ENCODE results near the gene ALAD.
"Not testable (repeated sequence)": the region's sequence is repeated elsewhere in the genome, so short reads cannot be mapped to it uniquely, and the experiment has no call there.

The ALAD gene

GRCh38 chr9:113373676-113374392 lies 27.2 kb downstream of the ALAD start:
- DNase-seq (ENCODE audit: low spot score): no peak

DNA sequence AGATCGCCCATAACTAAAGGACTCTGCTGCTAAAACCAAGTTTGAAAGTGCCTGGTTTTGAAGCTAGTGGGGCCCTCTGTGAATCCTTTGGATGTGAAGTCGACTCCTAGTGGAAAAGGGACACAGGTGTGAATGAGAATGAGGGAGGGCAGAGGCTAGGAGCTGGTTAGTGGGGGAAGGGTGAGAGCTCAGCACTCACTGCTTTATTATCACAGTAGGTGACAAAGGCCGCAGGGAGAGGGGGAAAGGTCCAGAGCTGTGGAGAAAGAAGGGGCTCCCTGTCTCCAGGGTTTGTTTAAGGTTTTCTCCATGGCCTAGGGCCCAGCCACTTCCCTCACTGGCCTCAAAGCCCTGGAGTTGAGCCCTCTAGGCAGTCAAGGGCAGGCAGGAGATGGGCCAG lies 27.8 kb downstream of the ALAD start:
- no peak for DNase-seq (ENCODE audit: low spot score)

- no peak for DNase-seq (ENCODE audit: low spot score)
Measured at GRCh38 chr9:113372059-113372458, 29.0 kb downstream of the ALAD start.

- no peak for DNase-seq (ENCODE audit: low spot score)
Measured at GRCh38 chr9:113370806-113371325, 30.2 kb downstream of the ALAD start.

DNA sequence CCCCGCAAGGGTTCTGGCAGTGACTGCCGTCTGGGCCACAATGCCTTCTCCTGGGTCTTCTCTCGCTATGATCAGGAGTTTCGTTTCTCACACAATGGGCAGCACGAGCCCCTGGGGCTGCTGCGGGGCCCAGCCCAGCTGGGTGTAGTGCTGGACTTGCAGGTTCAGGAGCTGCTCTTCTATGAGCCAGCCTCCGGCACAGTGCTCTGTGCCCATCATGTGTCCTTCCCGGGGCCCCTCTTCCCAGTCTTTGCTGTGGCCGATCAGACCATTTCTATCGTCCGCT lies 31.3 kb downstream of the ALAD start:
- DNase-seq (ENCODE audit: low spot score): no peak

DNA sequence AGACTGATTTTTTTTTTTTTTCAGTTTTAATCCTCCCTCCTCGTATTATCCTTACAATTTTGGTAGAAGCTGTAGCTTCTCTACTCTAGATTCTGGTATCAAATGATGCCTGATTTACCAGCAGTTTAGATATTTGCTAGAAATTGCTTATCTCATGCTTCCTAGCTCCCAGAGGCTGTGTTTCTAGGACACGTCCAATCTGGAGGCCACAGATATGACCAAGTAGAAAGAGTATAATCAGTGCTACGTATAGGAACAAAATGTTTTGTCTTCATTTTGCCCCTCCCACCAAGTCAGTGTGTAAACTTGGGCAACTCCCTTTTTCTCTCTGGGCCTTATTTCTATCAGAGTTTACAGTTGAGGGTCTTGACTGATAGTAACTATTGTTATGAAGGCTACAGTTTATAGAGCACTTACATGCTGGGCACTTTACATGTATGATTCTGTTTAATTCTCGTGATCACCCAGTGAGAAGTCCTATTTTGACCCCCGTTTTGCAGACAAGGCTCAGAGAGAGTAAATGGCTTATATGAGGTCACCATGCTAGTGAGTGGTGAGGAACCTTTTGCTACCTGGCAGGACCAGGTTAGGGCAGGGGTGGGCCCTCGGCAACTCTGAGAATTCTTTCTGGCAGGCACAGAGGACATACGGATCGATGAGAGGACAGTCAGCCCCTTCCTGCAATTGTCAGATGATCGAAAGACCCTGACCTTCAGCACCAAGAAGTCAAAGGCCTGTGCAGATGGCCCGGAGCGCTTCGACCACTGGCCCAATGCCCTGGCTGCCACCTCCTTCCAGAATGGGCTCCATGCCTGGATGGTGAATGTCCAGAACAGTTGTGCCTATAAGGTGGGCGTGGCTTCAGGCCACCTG lies 31.9 kb downstream of the ALAD start:
- DNase-seq (ENCODE audit: low spot score): no peak

- no peak for DNase-seq (ENCODE audit: low spot score)
Measured at GRCh38 chr9:113368348-113368981, 32.6 kb downstream of the ALAD start.

- not testable (repeated sequence) for DNase-seq (ENCODE audit: low spot score)
Measured at GRCh38 chr9:113365652-113366051, 35.4 kb downstream of the ALAD start.

GRCh38 chr9:113364951-113365350 lies 36.1 kb downstream of the ALAD start:
- no peak for DNase-seq (ENCODE audit: low spot score)

DNA sequence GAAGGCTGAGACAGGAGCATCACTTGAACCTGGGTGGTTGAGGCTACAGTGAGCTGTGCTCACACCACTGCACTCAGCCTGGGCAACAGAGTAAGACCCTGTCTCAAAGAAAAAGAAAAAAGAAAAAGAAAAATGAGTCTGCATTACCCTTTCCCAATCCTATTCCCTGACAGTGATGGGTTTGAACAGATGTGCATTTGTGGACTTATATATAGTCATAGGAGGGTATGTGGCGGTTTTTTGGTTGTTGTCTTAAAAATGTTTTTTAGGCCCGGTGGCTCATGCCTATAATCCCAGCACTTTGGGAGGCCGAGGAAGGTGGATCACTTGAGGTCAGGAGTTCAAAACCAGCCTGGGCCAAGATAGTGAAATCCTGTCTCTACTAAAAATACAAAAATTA lies 37.7 kb downstream of the ALAD start:
- DNase-seq (ENCODE audit: low spot score): no peak

- DNase-seq (ENCODE audit: low spot score): no peak
Measured at GRCh38 chr9:113361304-113362018, 39.6 kb downstream of the ALAD start.

GRCh38 chr9:113360242-113360842 lies 40.7 kb downstream of the ALAD start:
- no peak for DNase-seq (ENCODE audit: low spot score)

DNA sequence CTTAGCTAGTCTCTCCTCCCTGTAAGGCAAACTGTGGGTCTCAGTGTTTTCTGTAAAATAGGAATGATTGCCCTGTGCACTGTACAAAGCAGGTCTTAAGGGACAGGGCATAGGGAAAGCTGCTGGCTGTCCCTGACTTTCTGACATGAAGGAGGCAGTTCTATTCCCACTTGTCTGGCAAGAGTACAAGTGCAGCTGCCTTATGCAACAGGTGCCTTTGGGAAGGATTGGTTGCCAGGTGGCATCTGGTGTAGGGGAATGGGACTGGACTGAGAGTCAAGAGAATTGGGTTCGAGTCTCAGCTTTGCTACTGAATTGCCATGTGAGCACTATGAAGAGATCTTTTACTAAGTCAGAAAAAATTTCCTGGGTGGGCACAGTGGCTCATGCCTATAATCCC lies 41.7 kb downstream of the ALAD start:
- DNase-seq (ENCODE audit: low spot score): no peak

- DNase-seq (ENCODE audit: low spot score): no peak
Measured at GRCh38 chr9:113356686-113357292, 44.3 kb downstream of the ALAD start.

DNA sequence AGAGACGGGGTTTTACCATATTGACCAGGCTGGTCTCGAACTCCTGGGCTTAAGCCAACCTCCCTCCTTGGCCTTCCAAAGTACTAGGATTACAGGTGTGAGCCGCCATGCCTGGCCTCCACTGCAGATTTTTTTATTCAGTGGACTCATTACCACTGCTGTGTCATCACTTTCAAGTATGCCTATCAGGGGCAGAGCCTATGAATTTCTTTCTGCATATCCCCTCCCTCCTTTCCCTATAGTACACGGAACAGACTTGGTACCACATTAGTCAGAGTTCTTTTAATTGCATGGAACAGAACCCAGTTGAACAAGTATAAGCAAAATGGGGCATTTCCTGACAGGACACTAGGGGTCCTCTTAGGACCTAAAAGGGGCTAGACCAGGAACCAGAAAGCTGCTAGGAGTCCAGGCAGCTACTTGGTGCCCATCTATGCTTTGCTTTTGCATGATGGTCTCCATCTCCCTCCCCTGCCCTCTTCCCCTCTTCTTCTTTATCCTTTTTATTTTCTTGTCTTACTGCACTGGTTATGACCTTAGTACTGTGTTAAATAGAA lies 46.0 kb downstream of the ALAD start:
- DNase-seq (ENCODE audit: low spot score): no peak

DNA sequence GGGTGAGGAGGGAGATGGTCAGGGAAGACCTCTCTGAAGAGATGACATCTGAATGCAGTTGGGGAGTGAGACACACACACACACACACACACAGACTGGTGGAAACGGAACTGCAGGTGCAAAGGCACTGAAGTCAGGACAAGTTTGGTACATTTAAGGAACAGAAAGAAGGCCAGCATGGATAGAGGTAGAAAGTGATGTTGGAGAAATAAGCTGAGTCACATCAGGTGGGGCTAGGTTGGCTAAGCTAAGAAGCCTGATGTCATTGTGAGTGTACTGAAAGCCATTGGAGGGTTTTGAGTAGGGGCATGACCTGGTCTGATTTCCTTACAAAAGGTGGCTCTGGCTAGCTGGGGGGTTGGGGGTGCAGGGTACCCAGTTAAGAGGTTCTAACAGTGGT lies 48.7 kb downstream of the ALAD start:
- DNase-seq (ENCODE audit: low spot score): no peak

DNA sequence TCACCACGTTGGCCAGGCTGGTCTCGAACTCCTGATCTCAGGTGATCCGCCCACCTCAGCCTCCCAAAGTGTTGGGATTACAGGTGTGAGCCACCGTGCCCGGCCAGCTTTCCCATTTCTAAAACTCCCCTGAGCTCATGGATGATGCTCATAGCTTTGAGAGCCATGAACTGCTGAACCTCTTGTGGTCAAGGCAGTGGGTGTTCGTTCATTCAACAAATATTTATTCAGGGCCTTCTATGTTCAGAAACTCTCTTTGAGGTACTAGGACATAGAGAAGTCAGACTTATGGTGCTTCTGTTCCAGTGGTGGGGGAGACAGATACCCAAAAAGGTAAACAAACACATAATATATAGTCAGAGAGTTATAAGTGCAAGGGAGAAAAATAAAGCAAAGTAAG lies 49.1 kb downstream of the ALAD start:
- no peak for DNase-seq (ENCODE audit: low spot score)

GRCh38 chr9:113350937-113351336 lies 50.1 kb downstream of the ALAD start:
- no peak for DNase-seq (ENCODE audit: low spot score)

DNA sequence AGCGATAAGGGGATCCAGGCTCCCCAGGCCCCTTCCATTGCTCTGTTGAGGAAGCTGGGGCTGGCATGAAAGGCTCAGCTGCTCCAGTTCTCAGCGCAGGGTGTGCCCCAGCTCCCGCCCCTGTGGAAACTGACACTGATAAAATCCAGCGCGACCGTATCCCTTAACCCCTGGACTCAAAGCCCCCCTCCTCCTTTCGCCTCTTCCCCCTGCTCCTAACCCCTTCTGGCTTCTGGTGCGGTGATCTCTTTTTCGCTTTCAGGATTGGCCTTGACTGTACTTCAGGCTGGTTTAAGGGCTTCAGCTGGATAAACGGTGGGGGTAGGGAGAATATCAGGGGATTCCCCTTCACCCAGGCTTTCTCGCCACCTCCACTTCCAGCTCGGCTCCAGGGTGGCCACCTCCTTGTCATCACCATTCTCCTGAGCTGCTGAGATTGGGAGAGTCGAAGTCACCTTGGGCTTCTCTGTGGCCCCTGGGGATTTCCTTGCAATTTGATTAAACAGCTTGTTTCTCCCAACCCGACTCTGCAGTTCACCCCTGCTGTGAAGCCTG lies 50.9 kb downstream of the ALAD start:
- no peak for DNase-seq (ENCODE audit: low spot score)

GRCh38 chr9:113349445-113350094 lies 51.5 kb downstream of the ALAD start, which contains the start of gene BSPRY:
BSPRY (plus strand) TSS chr9:113349541; CDS start chr9:113349580, 39 bp downstream.
- DNase-seq (ENCODE audit: low spot score): no peak

Data from globus pallidus (tissue), 1 donor.